ENCODE results near the gene TCHHL1. TPM values are rescaled to one million over a fixed set of nuclear protein-coding genes. Genes with fewer than 3 reads are reported as not detected.

TCHHL1 gene
- total RNA-seq, 1 experiment from 2014 or later, result not detected

Other genes starting within 250 kb of the TCHHL1 start
- gene C2CD4D, start 249.2 kb downstream of the TCHHL1 start, total RNA-seq (2021), result 0.85 to 2.0 TPM (median 0.94 TPM) in 3 replicates
- gene THEM5, start 235.4 kb downstream of the TCHHL1 start, total RNA-seq (2021), result not detected in 3 replicates
- gene THEM4, start 179.6 kb downstream of the TCHHL1 start, total RNA-seq (2021), result 8.0 to 10.9 TPM (median 8.8 TPM) in 3 replicates
- gene S100A10, start 95.2 kb downstream of the TCHHL1 start, total RNA-seq (2021), result 150 to 161 TPM (median 159 TPM) in 3 replicates
- 126 to 181 TPM (median 163 TPM) in 3 replicates for gene S100A11, start 52.1 kb downstream of the TCHHL1 start, total RNA-seq (2021)
- gene TCHH, start 26.4 kb upstream of the TCHHL1 start, total RNA-seq (2021), result 0.02 to 0.05 TPM (median 0.04 TPM) in 3 replicates
- gene RPTN, start 70.2 kb upstream of the TCHHL1 start, total RNA-seq (2021), result not detected in 3 replicates
- gene HRNR, start 135.1 kb upstream of the TCHHL1 start, total RNA-seq (2021), result not detected in 3 replicates
- gene FLG, start 236.2 kb upstream of the TCHHL1 start, total RNA-seq (2021), result not detected in 3 replicates

Data from WTC11 (cell line).